AG04450 (cell line): ENCODE data around the gene ORC5. TPM values are rescaled to one million over a fixed set of nuclear protein-coding genes. Genes with fewer than 3 reads are reported as not detected.

ENCODE experiments used
- CTCF ChIA-PET: fragments of 300-600, 350-600 bp; formaldehyde crosslinking; extraction: SDS; loops from one replicate; lab custom pipeline; 2022; ENCODE audit warnings: antibody characterized with exemption, inconsistent platforms; lab: Charles Lee
- POLR2A ChIA-PET: fragments of 350-600 bp; formaldehyde crosslinking; extraction: SDS; loops from one replicate; lab custom pipeline; 2021; ENCODE audit warnings: antibody characterized with exemption, inconsistent platforms; lab: Yijun Ruan, JAX
- DNase-seq: peaks from one replicate; pipeline ENCODE4 v3.0.0-alpha.2; 2011; ENCODE audit warnings: low read depth, low spot score
- H3K27ac ChIP-seq: one replicate; pipeline ENCODE4 v1.5.1; 2012; ENCODE audit warnings: low read depth, low read length, control low read depth
- H3K27me3 ChIP-seq: one replicate; pipeline ENCODE4 v1.6.0; 2012; ENCODE audit warnings: low read length; ENCODE audit not compliant: control insufficient read depth, insufficient read depth
- H3K4me3 ChIP-seq: 2 replicates; pipeline ENCODE4 v1.5.1; 2011; ENCODE audit warnings: mild to moderate bottlenecking, low read depth, low read length, control low read depth
- H3K9me3 ChIP-seq: 2 replicates; pipeline ENCODE4 v1.5.1; 2012; ENCODE audit warnings: low read length; ENCODE audit not compliant: control insufficient read depth, insufficient read depth
- polyA plus RNA-seq: library from polyadenylated mRNA; depleted of rRNA; stranded (reverse); fragments of >200 nt; gene quantifications from 2 replicates; pipeline ENCODE4 v1.2.3, GENCODE V29; 2011
- TF ChIP-seq, protein P1 (sequence below): IDR thresholded peaks from 2 replicates; pipeline ENCODE4 v1.5.1; 2011; ENCODE audit warnings: low read depth, low read length, control low read depth, inconsistent platforms

The ORC5 gene
- polyA plus RNA-seq, 1 experiment: 8.5 TPM

GRCh38 chr7:104160375-104160774, 47.4 kb downstream of the ORC5 start:
- DNase-seq: no peak
- no peaks in the 10 kb centered on the region for H3K9me3 ChIP-seq
- CTCF ChIA-PET: interaction anchor here (0.7 to 1.9 kb wide), 13 partner anchors 10 to 715 kb away, joined by 3 to 30 read pairs (median 7); no protein-coding TSS in a partner anchor
- POLR2A ChIA-PET: no interaction called here
- TF ChIP-seq, protein P1, sequence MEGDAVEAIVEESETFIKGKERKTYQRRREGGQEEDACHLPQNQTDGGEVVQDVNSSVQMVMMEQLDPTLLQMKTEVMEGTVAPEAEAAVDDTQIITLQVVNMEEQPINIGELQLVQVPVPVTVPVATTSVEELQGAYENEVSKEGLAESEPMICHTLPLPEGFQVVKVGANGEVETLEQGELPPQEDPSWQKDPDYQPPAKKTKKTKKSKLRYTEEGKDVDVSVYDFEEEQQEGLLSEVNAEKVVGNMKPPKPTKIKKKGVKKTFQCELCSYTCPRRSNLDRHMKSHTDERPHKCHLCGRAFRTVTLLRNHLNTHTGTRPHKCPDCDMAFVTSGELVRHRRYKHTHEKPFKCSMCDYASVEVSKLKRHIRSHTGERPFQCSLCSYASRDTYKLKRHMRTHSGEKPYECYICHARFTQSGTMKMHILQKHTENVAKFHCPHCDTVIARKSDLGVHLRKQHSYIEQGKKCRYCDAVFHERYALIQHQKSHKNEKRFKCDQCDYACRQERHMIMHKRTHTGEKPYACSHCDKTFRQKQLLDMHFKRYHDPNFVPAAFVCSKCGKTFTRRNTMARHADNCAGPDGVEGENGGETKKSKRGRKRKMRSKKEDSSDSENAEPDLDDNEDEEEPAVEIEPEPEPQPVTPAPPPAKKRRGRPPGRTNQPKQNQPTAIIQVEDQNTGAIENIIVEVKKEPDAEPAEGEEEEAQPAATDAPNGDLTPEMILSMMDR: peak; percentile 43
- no peaks in the 10 kb centered on the region for H3K27me3 ChIP-seq
- H3K4me3 ChIP-seq: no peak overlapping the region
- H3K27ac ChIP-seq: no peak overlapping the region

DNA sequence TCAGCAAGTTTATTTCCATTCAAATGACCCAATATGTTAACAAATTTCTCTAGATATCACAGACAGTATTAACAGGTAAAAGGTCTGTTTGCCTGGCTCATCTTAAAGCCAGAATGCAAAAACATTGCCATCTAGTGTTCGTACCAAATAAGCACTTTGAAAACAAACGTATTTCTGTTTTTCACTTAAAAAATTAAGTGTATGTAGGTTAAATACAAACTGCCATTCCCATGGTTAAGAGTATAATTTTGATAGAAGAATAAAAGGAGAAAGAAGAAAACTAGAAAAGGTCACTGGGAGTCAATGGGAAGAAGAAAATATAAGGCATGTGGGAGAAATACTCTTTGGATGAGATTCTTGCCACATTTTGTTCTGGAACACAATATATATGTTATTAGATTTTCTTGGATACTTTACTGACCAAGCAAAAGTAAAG, 51.0 kb downstream of the ORC5 start:
- ChIA-PET POLR2A (no interaction called here), CTCF (interaction anchor here (0.6 kb wide), 1 partner anchor 176 kb away, joined by 3 read pairs; no protein-coding TSS in a partner anchor)
- H3K9me3 ChIP-seq: no peaks in the 10 kb centered on the region
- no peak overlapping the region for H3K27ac ChIP-seq
- no peaks in the 10 kb centered on the region for H3K27me3 ChIP-seq
- no peak overlapping the region for H3K4me3 ChIP-seq
- TF ChIP-seq, protein P1: peak; percentile 76
- DNase-seq: no peak

- TF ChIP-seq, protein P1: no peak
- CTCF ChIA-PET: interaction anchor here (0.5 to 2.2 kb wide), 4 partner anchors 579 to 765 kb away, joined by 3 to 13 read pairs (median 4); no protein-coding TSS in a partner anchor
These were observed 54.5 kb downstream of the ORC5 start for GRCh38 chr7:104153287-104153686.

GRCh38 chr7:104152468-104152867, 55.3 kb downstream of the ORC5 start:
- no peak for DNase-seq
- CTCF ChIA-PET: interaction anchor here (1.4 to 2.2 kb wide), 2 partner anchors 578 to 629 kb away, joined by 3 to 13 read pairs; no protein-coding TSS in a partner anchor
- TF ChIP-seq, protein P1: no peak

More at GRCh38 chr7:104153287-104153686, 54.5 kb downstream of the ORC5 start:
- Histone ChIP-seq H3K27me3 (no peaks in the 10 kb centered on the region), H3K9me3 (no peaks in the 10 kb centered on the region), H3K27ac (no peak overlapping the region), H3K4me3 (no peak overlapping the region)
- POLR2A ChIA-PET: interaction anchor here (0.6 kb wide), 1 partner anchor 1958 kb away, joined by 3 read pairs; no protein-coding TSS in a partner anchor
- no peak for DNase-seq

GRCh38 chr7:104150470-104150869, 57.3 kb downstream of the ORC5 start:
- DNase-seq: no peak
- H3K4me3 ChIP-seq: no peak overlapping the region
- no peak overlapping the region for H3K27ac ChIP-seq
- H3K27me3 ChIP-seq: no peaks in the 10 kb centered on the region
- H3K9me3 ChIP-seq: no peaks in the 10 kb centered on the region
- ChIA-PET CTCF (interaction anchor here (1.0 to 1.8 kb wide), 3 partner anchors 9 to 627 kb away, joined by 3 to 7 read pairs (median 4); no protein-coding TSS in a partner anchor), POLR2A (no interaction called here)
- TF ChIP-seq, protein P1: no peak

More at GRCh38 chr7:104152468-104152867, 55.3 kb downstream of the ORC5 start:
- Histone ChIP-seq H3K9me3 (no peaks in the 10 kb centered on the region), H3K4me3 (no peak overlapping the region), H3K27me3 (no peaks in the 10 kb centered on the region), H3K27ac (no peak overlapping the region)
- POLR2A ChIA-PET: no interaction called here
